IPS-15b (cell line): ENCODE data around the gene KRTAP5-7.
"Not testable (repeated sequence)": the region's sequence is repeated elsewhere in the genome, so short reads cannot be mapped to it uniquely, and the experiment has no call there.

Experiments used
- H3K27me3 ChIP-seq: one replicate; pipeline ENCODE4 v1.6.1; 2013; ENCODE audit warnings: low read length; ENCODE audit not compliant: control insufficient read depth, insufficient read depth
- H3K36me3 ChIP-seq: one replicate; pipeline ENCODE4 v1.6.1; 2013; ENCODE audit warnings: low read length; ENCODE audit not compliant: control insufficient read depth, insufficient read depth
- H3K4me1 ChIP-seq: one replicate; pipeline ENCODE4 v1.6.1; 2013; ENCODE audit warnings: mild to moderate bottlenecking, low read length; ENCODE audit not compliant: control insufficient read depth, insufficient read depth
- H3K4me3 ChIP-seq: one replicate; pipeline ENCODE4 v1.5.1; 2013; ENCODE audit warnings: low read depth, low read length
- H3K9ac ChIP-seq: one replicate; pipeline ENCODE4 v1.6.1; 2013; ENCODE audit warnings: low read depth, mild to moderate bottlenecking, low read length
- H3K9me3 ChIP-seq: one replicate; pipeline ENCODE4 v1.6.1; 2013; ENCODE audit warnings: mild to moderate bottlenecking, low read length; ENCODE audit not compliant: control insufficient read depth, insufficient read depth

Gene KRTAP5-7

DNA sequence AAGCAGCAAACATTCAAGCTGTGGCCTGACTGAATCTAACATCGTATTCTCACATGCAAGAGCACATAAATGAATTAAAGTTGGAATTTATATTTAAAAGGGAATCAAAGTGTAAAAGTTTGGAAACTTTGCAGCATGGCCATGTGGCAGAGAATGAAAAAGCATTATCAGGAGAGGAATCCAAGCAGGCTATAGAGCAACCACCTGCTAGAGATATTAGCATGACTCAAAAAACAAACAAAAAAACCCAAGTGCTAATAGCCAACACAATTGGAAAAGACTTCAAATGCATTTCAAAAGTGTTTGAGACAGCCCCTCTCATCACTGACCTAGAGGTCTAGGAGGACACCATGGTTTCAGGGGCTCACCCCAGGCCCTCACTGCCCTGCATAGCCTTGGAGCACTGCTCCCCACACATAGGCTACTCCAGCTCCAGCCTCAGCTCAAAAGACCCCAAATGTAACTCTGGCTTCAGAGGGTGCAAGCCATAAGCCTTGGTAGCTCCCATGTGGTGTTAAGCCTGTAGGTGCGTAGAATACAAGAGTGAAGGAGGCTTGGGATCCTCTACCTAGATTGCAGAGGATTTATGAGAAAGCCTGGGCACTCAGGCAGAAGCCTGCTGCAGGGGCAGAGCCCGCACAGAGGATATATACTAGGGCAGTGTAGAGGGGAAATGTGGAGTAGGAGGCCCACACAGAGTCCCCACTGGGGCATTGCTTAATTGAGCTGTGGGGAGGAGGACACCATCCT lies 1.7 kb upstream of the KRTAP5-7 start:
- H3K9ac ChIP-seq = no peak overlapping the region
- no peaks in the 10 kb centered on the region for H3K27me3 ChIP-seq
- no peak overlapping the region for H3K4me3 ChIP-seq
- no peaks in the 10 kb centered on the region for H3K4me1 ChIP-seq
- H3K9me3 ChIP-seq = no peaks in the 10 kb centered on the region
- no peaks in the 10 kb centered on the region for H3K36me3 ChIP-seq

DNA sequence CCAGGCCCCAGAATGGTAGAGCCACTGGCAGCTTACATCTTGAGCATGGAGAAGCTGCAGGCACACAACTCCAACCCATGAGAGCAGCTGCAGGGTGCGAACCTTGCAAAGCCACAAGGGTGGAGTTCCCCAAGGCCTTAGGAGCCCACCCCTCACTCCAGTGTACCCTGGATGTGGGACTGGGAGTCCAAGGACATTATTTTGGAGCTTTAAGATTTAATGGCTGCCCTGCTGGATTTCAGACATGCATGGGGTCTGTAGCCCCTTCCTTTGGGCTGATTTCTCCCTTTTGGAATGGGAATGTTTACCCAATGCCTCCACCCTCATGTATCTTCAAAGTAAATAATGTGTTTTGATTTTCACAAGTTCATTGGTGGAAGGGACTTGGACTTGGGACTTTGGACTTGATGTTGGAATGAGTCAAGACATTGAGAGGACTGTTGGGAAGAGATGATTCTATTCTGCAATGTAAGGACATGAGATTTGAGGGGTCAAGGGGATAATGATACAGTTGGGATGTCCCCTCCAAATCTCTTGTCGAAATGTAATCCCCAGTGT lies 1.1 kb upstream of the KRTAP5-7 start:
- Histone ChIP-seq H3K36me3 (no peaks in the 10 kb centered on the region), H3K4me1 (no peaks in the 10 kb centered on the region)

DNA sequence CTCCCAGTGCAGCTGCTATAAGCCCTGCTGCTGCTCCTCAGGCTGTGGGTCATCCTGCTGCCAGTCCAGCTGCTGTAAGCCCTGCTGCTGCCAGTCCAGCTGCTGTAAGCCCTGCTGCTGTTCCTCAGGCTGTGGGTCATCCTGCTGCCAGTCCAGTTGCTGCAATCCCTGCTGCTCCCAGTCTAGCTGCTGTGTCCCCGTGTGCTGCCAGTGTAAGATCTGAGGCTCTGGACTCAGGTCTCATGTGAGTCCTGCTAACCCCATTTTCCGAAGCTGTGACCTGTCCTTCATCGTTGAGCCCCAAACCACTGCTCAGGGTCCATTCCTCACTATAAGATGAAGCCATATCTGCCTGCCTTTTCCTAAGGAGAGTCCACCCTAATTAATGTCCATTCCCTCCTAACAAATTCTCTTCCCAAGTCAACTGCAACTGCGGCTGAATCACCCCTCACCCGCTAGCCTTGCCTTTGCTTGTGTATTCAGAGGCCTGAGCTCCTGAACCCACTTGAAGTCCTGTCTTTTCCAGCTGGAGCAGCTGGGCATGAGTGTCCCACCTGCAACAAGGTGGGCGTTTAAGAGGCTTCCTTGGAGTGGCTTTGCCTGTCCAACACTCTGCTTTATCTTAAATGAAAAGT lies 626 bp downstream of the KRTAP5-7 start:
- H3K36me3 ChIP-seq = no peaks in the 10 kb centered on the region
- H3K4me3 ChIP-seq = no peak overlapping the region
- H3K9ac ChIP-seq = no peak overlapping the region
- no peaks in the 10 kb centered on the region for H3K9me3 ChIP-seq
- H3K4me1 ChIP-seq = no peaks in the 10 kb centered on the region
- H3K27me3 ChIP-seq = no peaks in the 10 kb centered on the region

More for the DNA sequence above, 1.1 kb upstream of the KRTAP5-7 start:
- Histone ChIP-seq H3K27me3 (no peaks in the 10 kb centered on the region), H3K9ac (no peak overlapping the region), H3K4me3 (no peak overlapping the region), H3K9me3 (no peaks in the 10 kb centered on the region)

DNA sequence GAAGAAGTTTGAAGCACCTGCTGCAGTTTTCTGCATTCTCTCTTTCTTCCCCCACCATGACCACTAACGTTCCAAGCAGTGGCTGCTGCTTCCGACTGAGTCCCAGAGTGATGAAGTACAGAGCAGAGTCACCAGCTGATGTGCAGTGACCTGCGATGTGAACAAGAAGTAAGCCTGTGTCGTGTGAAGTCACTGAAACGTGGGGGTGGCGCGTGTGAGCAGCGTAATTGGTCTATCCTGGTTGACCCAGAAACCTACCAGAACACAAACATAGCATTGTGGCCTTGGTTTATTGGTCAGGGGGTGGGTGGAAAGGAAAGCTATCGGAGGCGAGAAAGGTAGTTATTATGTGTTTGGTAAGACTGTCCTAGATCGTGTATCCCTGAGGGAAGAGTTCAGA lies 3.5 kb downstream of the KRTAP5-7 start:
- Histone ChIP-seq H3K9ac (no peak overlapping the region), H3K4me1 (no peaks in the 10 kb centered on the region), H3K4me3 (no peak overlapping the region), H3K9me3 (no peaks in the 10 kb centered on the region), H3K36me3 (no peaks in the 10 kb centered on the region), H3K27me3 (no peaks in the 10 kb centered on the region)

DNA sequence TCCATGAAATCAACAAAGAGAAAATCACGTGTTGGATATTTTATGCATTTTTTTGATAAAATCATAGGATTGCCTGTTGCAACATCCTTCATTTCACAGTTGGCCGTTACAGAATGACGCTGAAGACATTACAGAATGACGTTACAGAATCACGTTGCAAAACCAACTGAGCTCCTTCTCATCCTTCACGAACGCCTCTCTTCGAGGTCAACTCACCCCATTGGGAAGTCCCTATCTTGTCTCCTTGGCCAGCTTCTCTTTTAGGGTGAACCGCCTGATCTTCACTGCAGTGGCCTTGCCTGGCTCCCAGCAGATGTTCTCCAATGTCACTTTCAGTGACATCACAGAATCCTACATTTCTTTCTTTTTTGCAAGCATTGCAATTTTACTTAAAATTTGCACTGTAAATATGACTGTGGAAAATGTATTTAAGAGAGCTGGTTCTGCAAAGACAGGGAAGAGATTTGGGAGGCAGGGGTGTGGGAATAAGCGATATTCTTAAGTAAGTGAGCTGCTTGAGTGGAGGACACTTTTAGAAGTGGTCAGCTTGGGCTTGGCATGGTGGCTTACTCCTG lies 5.1 kb downstream of the KRTAP5-7 start:
- Histone ChIP-seq H3K9me3 (no peaks in the 10 kb centered on the region), H3K4me3 (no peak overlapping the region), H3K27me3 (no peaks in the 10 kb centered on the region), H3K9ac (no peak overlapping the region), H3K36me3 (no peaks in the 10 kb centered on the region), H3K4me1 (no peaks in the 10 kb centered on the region)

DNA sequence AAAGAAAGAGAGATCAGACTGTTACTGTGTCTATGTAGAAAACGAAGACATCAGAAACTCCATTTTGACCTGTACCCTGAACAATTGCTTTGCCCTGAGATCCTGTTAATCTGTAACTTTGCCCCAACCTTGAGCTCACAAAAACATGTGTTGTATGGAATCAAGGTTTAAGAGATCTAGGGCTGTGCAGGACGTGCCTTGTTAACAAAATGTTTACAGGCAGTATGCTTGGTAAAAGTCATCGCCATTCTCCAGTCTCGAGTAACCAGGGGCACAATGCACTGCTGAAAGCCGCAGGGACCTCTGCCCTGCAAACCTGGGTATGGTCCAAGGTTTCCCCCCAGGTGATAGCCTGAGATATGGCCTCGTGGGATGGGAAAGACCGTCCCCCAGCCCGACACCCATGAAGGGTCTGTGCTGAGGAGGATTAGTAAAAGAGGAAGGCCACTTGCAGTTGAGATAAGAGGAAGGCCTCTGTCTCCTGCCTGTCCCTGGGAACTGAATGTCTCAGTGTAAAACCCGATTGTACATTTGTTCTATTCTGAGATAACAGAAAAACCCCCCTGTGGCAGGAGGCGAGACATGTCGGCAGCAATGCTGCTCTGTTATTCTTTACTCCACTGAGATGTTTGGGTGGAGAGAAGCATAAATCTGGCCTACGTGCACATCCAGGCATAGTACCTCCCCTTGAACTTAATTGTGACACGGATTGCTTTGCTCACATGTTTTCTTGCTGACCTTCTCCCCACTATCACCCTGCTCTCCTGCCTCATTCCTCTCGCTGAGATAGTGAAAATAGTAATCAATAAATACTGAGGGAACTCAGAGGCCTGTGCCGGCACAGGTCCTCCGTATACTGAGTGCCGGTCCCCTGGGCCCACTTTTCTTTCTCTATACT lies 7.9 kb downstream of the KRTAP5-7 start:
- H3K27me3 ChIP-seq, H3K36me3 ChIP-seq, H3K4me3 ChIP-seq, H3K9ac ChIP-seq, H3K4me1 ChIP-seq, H3K9me3 ChIP-seq: not testable (repeated sequence)

DNA sequence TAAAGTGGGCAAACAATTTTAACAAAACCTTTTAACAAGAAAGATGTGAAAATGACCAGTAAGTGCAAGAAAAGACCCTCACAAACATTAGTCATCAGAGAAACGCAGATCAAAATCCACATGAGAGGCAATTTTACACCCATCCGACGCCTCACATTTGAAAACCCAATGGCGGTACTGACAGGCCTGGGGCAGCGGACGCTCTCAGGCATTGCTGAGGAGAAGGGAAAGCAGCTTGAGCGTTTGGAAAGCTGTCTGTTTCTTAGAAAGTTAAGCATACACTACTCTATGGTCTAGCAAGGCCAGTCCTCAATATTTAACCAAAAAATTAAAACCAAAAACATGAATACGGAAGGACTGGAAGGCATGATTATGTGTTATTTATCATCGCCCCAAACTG lies 8.8 kb downstream of the KRTAP5-7 start:
- no peaks in the 10 kb centered on the region for H3K36me3 ChIP-seq
- H3K4me3 ChIP-seq = no peak overlapping the region
- H3K9me3 ChIP-seq = no peaks in the 10 kb centered on the region
- H3K27me3 ChIP-seq = no peaks in the 10 kb centered on the region
- H3K9ac ChIP-seq = no peak overlapping the region
- H3K4me1 ChIP-seq = no peaks in the 10 kb centered on the region

DNA sequence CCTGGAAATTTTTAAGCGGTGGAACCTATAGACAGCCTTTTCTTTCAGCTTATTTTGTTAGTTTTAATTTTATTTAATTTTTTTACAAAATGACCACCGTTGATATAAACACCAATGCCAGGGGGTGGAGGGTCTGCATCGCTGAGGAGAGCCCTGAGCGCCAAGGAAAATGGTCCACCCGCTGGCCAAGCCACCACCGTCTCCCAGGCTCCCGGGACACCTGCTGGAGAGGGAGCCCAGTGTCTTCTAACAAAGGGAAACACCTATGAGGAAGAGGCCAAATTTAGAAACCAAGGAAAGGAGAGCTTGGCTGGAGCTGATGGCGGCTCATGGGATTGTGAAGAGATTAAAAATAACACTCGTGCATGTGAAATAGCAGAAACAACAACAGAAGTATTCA lies 10.5 kb downstream of the KRTAP5-7 start:
- H3K4me1 ChIP-seq = no peaks in the 10 kb centered on the region
- H3K9ac ChIP-seq = no peak overlapping the region
- H3K27me3 ChIP-seq = no peaks in the 10 kb centered on the region
- H3K9me3 ChIP-seq = no peaks in the 10 kb centered on the region
- no peaks in the 10 kb centered on the region for H3K36me3 ChIP-seq
- no peak overlapping the region for H3K4me3 ChIP-seq

DNA sequence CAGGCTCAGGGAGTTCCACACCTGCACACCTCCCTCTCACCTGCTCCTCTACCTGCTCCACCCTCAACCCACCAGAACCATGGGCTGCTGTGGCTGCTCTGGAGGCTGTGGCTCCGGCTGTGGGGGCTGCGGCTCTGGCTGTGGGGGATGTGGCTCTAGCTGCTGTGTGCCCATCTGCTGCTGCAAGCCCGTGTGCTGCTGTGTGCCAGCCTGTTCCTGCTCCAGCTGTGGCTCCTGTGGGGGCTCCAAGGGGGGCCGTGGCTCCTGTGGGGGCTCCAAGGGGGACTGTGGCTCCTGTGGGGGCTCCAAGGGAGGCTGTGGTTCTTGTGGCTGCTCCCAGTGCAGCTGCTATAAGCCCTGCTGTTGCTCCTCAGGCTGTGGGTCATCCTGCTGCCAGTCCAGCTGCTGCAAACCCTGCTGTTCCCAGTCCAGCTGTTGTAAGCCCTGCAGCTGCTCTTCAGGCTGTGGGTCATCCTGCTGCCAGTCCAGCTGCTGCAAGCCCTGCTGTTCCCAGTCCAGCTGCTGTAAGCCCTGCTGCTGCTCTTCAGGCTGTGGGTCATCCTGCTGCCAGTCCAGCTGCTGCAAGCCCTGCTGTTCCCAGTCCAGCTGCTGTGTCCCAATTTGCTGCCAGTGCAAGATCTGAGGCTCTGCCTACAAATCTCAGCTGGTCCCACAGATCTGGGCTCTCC lies 11.1 kb downstream of the KRTAP5-7 start, which contains the start of gene KRTAP5-8:
Gene KRTAP5-8 (plus strand): TSS at position 49 of the 689 bp plus-strand sequence. CDS start 31 bp downstream, at position 80.
- H3K27me3 ChIP-seq, H3K9ac ChIP-seq, H3K4me3 ChIP-seq, H3K9me3 ChIP-seq, H3K36me3 ChIP-seq, H3K4me1 ChIP-seq: not testable (repeated sequence)

DNA sequence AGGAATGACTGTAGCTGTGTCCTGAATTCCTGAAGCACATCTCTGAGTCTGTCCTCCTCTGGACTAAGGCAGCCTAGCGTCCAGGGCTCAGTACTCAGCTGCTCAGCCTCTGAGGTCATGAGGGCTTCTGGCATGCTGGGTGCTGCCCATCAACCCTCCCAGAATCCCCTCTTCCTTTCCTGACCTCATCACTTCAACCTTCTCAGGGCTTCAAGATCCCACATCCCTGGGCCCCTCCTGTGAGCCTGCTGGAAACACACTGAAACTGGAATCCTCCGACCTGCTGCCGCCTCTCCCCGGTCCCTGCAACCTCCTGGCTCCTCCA lies 11.6 kb downstream of the KRTAP5-7 start:
- Histone ChIP-seq H3K4me1 (no peaks in the 10 kb centered on the region), H3K9me3 (no peaks in the 10 kb centered on the region), H3K27me3 (no peaks in the 10 kb centered on the region), H3K36me3 (no peaks in the 10 kb centered on the region), H3K9ac (no peak overlapping the region), H3K4me3 (no peak overlapping the region)

DNA sequence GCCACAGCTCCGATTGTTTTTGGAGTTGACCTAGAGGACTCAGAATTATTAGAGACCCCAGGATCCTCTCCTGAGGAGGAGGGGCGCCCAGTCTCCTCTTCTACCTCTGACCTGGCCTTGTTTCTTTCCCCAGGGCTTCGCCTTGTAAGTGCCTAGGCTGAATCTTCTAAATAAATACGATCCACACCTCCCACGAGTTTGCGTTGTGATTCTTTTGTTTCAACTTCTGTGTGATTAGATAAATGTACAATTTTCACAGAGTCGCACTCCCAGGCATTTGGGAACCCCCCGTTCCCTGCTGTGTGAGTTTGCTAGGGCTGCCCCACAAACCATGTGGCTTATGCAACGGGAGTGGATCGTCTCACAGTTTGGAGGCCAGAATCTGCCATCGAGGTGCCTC lies 11.9 kb downstream of the KRTAP5-7 start:
- H3K9ac ChIP-seq = no peak overlapping the region

More for the DNA sequence above, 11.9 kb downstream of the KRTAP5-7 start:
- no peaks in the 10 kb centered on the region for H3K9me3 ChIP-seq
- H3K4me3 ChIP-seq = no peak overlapping the region
- H3K4me1 ChIP-seq = no peaks in the 10 kb centered on the region
- no peaks in the 10 kb centered on the region for H3K36me3 ChIP-seq
- H3K27me3 ChIP-seq = no peaks in the 10 kb centered on the region
